Activated T-cell treated with anti-CD3 and anti-CD28 coated beads for 48 hours (primary cell): ENCODE results near the gene DGAT2.
"Not testable (repeated sequence)": the region's sequence is repeated elsewhere in the genome, so short reads cannot be mapped to it uniquely, and the experiment has no call there.

Experiments used
- DNase-seq: peaks from one replicate; pipeline ENCODE4 v3.0.0-alpha.2; 2020; ENCODE audit warnings: low read depth

Gene DGAT2

GRCh38 chr11:75754933-75755332 is 13.6 kb upstream of the DGAT2 start:
- DNase-seq = not testable (repeated sequence)

- DNase-seq = no peak
These were observed 10.9 kb upstream of the DGAT2 start for GRCh38 chr11:75757651-75758050.

DNA sequence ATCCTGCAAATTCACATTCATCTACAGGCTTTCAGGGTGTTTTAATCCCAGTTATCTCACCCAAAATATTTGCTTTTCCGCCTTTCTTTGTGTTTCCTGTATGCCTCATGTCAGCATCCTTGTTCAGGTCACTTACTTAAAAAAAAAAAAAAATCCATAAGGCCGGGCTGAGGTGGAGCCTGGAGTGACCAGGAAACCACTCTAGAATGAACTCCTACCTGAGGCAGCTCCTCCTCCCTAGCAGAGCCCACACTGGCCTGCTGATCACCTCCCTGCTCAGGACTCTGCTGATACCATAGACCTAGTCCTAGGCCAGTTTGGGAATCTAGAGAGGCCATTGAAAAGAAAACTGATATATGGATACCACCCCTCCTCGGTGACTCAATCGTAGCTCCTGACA is 8.7 kb upstream of the DGAT2 start:
- no peak for DNase-seq

DNA sequence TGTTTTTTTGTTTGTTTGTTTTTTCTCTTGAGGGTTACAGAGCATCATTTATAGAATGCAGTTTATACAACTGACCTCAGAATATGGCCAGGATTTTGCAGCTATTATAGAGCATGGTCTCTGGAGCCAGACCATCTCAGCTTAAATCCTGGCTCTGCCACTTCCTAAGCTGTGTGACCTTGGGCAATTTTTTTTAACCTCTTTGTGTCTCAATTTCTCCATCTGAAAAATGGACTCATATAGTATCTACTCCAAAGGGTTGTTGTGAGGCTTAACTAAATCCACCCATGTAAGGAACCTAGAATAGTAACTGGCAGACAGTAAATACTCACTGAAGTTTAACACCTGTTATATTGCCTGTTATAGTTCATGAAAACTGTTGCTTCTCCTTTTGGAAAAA is 8.3 kb upstream of the DGAT2 start:
- no peak for DNase-seq

GRCh38 chr11:75760710-75761493 is 7.7 kb upstream of the DGAT2 start:
- DNase-seq = no peak

DNA sequence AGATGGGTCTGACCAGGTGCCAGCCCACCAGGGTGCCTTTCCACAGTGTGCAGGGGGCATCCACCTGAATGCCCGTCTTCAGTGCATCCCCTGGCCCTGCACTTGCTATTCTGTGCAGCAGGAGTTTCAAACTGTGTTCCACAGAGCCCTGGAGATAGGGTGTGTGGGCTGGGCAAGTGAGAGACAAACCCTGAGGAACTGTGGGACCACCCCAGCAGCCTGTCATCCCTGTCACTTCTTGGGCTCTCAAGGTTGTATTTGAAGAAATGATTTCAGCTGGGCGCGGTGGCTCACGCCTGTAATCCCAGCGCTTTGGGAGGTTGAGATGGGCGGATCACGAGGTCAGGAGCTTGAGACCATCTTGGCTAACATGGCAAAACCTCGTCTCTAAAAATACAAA is 6.4 kb upstream of the DGAT2 start:
- DNase-seq = no peak

GRCh38 chr11:75762885-75763284 is 5.7 kb upstream of the DGAT2 start:
- DNase-seq = no peak

DNA sequence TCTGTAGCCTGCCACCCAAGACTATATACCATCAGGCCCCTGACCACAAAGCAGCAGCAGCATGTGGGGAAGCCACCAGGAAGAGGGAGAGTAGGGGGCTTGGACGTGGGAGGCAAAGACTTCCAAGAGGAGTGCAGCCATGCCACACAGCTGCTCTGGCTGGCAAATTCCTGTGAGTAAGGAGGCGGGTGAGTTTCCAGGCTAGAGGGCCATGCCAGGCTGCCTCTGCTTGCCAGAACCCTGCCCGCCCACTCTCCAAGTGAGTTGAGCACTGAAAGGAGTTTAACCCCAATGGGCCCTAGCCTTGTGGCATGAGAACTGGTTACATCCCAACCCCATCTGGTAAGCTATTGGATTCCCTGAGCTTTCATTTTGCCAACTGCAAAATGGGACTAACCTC is 4.7 kb upstream of the DGAT2 start:
- no peak for DNase-seq

DNA sequence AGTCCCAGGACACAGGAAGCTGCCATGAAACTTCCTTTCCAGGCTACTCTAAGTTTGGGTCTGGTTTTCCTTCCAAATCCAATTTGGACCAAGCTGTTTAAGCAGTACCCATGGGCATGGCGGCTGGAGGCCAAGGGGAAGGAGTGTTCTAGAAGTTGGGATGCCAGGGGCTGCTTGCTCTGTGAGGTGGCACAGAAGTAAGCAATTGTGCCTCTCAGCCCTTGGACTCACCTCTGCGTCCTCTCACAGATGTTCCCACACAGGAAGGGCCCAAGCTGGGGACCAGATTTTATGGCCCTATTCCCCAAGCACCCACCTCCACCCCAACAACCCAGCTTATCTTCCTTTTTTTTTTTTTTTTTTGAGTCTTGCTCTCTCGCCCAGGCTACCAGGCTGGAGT is 3.5 kb upstream of the DGAT2 start:
- DNase-seq = no peak

- no peak for DNase-seq
These were observed 1.9 kb upstream of the DGAT2 start for GRCh38 chr11:75766443-75767227.

DNA sequence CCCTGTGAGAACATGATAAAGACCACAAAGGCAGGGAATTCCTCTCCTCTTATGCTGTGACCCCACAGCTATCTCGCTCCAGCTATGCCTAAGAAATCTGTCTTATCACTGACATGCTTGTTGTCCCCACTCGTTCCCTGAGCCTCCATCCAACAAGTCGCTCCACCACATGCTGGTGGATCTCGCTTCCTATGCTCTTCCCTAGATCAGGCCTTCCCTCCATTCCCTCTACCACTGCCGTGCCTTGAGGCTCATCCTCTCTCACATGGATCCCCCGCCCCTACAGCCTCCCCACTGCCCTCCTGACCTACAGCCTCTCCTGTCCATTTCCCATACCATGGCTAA is 1.4 kb upstream of the DGAT2 start:
- DNase-seq = no peak

GRCh38 chr11:75767793-75768111 is 826 bp upstream of the DGAT2 start:
- DNase-seq = no peak

DNA sequence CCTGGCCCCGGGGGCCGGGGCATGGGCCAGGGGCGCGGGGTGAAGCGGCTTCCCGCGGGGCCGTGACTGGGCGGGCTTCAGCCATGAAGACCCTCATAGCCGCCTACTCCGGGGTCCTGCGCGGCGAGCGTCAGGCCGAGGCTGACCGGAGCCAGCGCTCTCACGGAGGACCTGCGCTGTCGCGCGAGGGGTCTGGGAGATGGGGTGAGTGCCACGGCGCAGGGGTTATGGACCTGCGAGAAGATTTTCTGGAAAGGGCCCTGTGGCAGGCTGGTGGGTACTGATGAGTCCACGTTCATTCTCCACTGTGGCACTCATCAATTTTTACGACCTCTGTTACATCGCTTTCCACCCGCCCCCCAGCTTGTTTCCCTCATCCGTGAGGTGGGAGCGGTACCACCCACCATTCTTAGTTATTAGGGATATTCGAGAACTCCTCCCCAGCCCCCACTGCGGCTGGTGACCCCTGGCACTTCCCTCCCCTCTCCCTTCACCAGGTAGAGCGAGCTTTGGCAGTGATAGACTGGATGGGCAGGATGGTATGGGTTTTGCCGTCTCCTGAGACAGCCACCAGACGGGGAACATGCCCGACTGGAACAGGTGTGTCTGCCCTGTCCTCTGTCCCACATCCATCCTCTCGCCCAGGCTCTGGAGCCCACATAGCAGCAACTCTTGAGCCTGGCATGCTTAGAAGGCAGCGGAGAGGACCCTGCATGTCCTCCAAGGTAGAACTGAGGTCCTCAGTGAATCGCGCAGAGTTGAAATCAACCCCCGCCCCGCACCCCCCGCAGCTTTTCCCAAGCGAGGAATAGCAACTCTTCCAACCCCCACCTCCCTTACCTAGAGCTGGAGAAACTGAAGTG is 562 bp downstream of the DGAT2 start:
- no peak for DNase-seq

GRCh38 chr11:75770102-75770501 is 1.5 kb downstream of the DGAT2 start:
- DNase-seq = no peak

GRCh38 chr11:75771646-75772410 is 3.2 kb downstream of the DGAT2 start:
- DNase-seq = no peak

GRCh38 chr11:75773595-75774353 is 5.2 kb downstream of the DGAT2 start:
- DNase-seq = no peak

DNA sequence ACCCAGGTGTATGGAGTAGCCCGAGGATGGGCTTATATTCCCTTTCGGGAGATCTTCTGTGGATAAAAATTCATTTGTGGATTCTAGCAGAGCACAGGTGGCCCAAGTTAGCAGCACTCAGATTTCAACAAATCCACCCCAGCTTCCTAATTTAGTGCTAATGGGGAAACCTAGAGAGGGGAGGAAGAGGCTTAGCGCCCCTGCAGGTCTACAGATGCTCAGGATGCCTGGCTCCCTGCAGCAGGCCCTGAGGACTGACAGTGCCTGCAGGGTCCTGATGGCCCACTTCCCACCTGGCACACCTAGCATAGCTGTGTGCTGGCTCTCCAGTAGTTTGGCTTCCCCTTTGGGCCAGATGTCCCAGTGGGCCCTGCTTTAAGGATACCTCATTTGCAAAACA is 6.5 kb downstream of the DGAT2 start:
- DNase-seq = no peak

DNA sequence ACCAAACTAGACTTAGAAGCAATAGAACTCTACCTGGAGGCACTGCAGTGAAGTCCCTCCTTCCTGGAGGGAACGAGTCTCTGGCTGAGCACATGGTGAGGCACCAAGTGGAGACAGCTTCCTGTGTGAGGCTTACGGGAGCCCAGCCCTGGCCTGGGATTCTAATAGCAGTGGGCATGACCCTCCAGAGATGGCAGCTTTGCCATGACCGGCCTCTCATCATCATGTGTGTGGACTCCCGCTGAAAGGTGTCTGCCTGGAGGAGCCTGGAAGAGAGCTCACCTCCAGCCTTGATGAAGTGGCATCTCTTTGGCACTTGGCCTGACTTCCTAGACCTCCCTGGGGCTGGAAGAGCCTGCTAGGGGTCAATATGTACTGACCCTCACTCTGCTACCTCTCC is 8.0 kb downstream of the DGAT2 start:
- DNase-seq = no peak

GRCh38 chr11:75777461-75778110 is 9.0 kb downstream of the DGAT2 start:
- DNase-seq = no peak

- no peak for DNase-seq
These were observed 10.4 kb downstream of the DGAT2 start for GRCh38 chr11:75778962-75779361.

GRCh38 chr11:75779960-75780359 is 11.4 kb downstream of the DGAT2 start:
- DNase-seq = no peak
